ENCODE data around the gene TENM4. TPM values are rescaled to one million over a fixed set of nuclear protein-coding genes. Genes with fewer than 3 reads are reported as not detected.

TENM4 gene
- total RNA-seq, 2 experiments from 2014 or later: not detected

GRCh38 chr11:79397252-79397651 lies 43.6 kb downstream of the TENM4 start:
- no peak for DNase-seq
- no peaks in the 10 kb centered on the region for H3K36me3 Mint-ChIP-seq
- H3K4me3 Mint-ChIP-seq: no peak overlapping the region
- H3K9me3 Mint-ChIP-seq: no peaks in the 10 kb centered on the region
- H3K27ac Mint-ChIP-seq: no peak overlapping the region
- H3K4me1 Mint-ChIP-seq: no peaks in the 10 kb centered on the region
- peaks cover 5% of the 10 kb centered on the region for H3K27me3 Mint-ChIP-seq

GRCh38 chr11:79396674-79397073 lies 44.2 kb downstream of the TENM4 start:
- no peak overlapping the region for H3K4me3 Mint-ChIP-seq
- H3K27ac Mint-ChIP-seq: no peak overlapping the region
- peaks cover 5% of the 10 kb centered on the region for H3K27me3 Mint-ChIP-seq
- DNase-seq: no peak
- H3K36me3 Mint-ChIP-seq: no peaks in the 10 kb centered on the region
- no peaks in the 10 kb centered on the region for H3K9me3 Mint-ChIP-seq
- no peaks in the 10 kb centered on the region for H3K4me1 Mint-ChIP-seq

- H3K27ac Mint-ChIP-seq: no peak overlapping the region
- DNase-seq: no peak
- no peaks in the 10 kb centered on the region for H3K9me3 Mint-ChIP-seq
- no peaks in the 10 kb centered on the region for H3K36me3 Mint-ChIP-seq
- no peaks in the 10 kb centered on the region for H3K4me1 Mint-ChIP-seq
- peaks cover 1% of the 10 kb centered on the region for H3K27me3 Mint-ChIP-seq
- no peak overlapping the region for H3K4me3 Mint-ChIP-seq
These were observed 44.8 kb downstream of the TENM4 start for GRCh38 chr11:79396001-79396400.

- Mint-ChIP-seq H3K27ac (no peak overlapping the region), H3K27me3 (peaks cover 3% of the 10 kb centered on the region), H3K4me1 (no peaks in the 10 kb centered on the region), H3K9me3 (peaks cover 2% of the 10 kb centered on the region), H3K36me3 (no peaks in the 10 kb centered on the region), H3K4me3 (no peak overlapping the region)
- DNase-seq: no peak
These were observed 47.3 kb downstream of the TENM4 start for GRCh38 chr11:79393362-79394043.

- no peaks in the 10 kb centered on the region for H3K36me3 Mint-ChIP-seq
These were observed 48.7 kb downstream of the TENM4 start for GRCh38 chr11:79392161-79392560.

GRCh38 chr11:79390923-79391322 lies 49.9 kb downstream of the TENM4 start:
- H3K27ac Mint-ChIP-seq: no peak overlapping the region
- H3K4me1 Mint-ChIP-seq: no peaks in the 10 kb centered on the region
- no peaks in the 10 kb centered on the region for H3K36me3 Mint-ChIP-seq
- no peak overlapping the region for H3K4me3 Mint-ChIP-seq
- H3K9me3 Mint-ChIP-seq: peaks cover 2% of the 10 kb centered on the region
- peaks cover 4% of the 10 kb centered on the region for H3K27me3 Mint-ChIP-seq
- no peak for DNase-seq

More at GRCh38 chr11:79392161-79392560, 48.7 kb downstream of the TENM4 start:
- Mint-ChIP-seq H3K27me3 (peaks cover 4% of the 10 kb centered on the region), H3K9me3 (peaks cover 2% of the 10 kb centered on the region), H3K4me3 (no peak overlapping the region), H3K27ac (no peak overlapping the region), H3K4me1 (no peaks in the 10 kb centered on the region)
- DNase-seq: no peak

GRCh38 chr11:79390477-79390876 lies 50.4 kb downstream of the TENM4 start:
- H3K27me3 Mint-ChIP-seq: peaks cover 4% of the 10 kb centered on the region
- peaks cover 2% of the 10 kb centered on the region for H3K9me3 Mint-ChIP-seq
- H3K27ac Mint-ChIP-seq: no peak overlapping the region
- H3K36me3 Mint-ChIP-seq: no peaks in the 10 kb centered on the region
- no peak overlapping the region for H3K4me3 Mint-ChIP-seq
- no peak for DNase-seq
- H3K4me1 Mint-ChIP-seq: no peaks in the 10 kb centered on the region

GRCh38 chr11:79388201-79388600 lies 52.6 kb downstream of the TENM4 start:
- Mint-ChIP-seq H3K36me3 (no peaks in the 10 kb centered on the region), H3K4me3 (no peak overlapping the region), H3K27ac (no peak overlapping the region), H3K27me3 (peaks cover 4% of the 10 kb centered on the region), H3K9me3 (peaks cover 2% of the 10 kb centered on the region), H3K4me1 (no peaks in the 10 kb centered on the region)
- no peak for DNase-seq

- H3K9me3 Mint-ChIP-seq: no peaks in the 10 kb centered on the region
- no peak for DNase-seq
- no peaks in the 10 kb centered on the region for H3K4me1 Mint-ChIP-seq
- H3K4me3 Mint-ChIP-seq: no peak overlapping the region
- no peak overlapping the region for H3K27ac Mint-ChIP-seq
- peaks cover 4% of the 10 kb centered on the region for H3K27me3 Mint-ChIP-seq
- no peaks in the 10 kb centered on the region for H3K36me3 Mint-ChIP-seq
These were observed 57.0 kb downstream of the TENM4 start for GRCh38 chr11:79383874-79384273.

GRCh38 chr11:79382301-79383050 lies 58.4 kb downstream of the TENM4 start:
- Mint-ChIP-seq H3K36me3 (no peaks in the 10 kb centered on the region), H3K4me3 (no peak overlapping the region), H3K27ac (no peak overlapping the region), H3K9me3 (no peaks in the 10 kb centered on the region), H3K4me1 (no peaks in the 10 kb centered on the region), H3K27me3 (no peaks in the 10 kb centered on the region)
- no peak for DNase-seq

GRCh38 chr11:79381036-79381435 lies 59.8 kb downstream of the TENM4 start:
- Mint-ChIP-seq H3K36me3 (no peaks in the 10 kb centered on the region), H3K27me3 (no peaks in the 10 kb centered on the region), H3K4me3 (no peak overlapping the region), H3K27ac (no peak overlapping the region), H3K9me3 (no peaks in the 10 kb centered on the region), H3K4me1 (no peaks in the 10 kb centered on the region)
- DNase-seq: no peak

- Mint-ChIP-seq H3K4me3 (no peak overlapping the region), H3K27ac (no peak overlapping the region), H3K27me3 (no peaks in the 10 kb centered on the region), H3K4me1 (no peaks in the 10 kb centered on the region), H3K36me3 (no peaks in the 10 kb centered on the region), H3K9me3 (no peaks in the 10 kb centered on the region)
- no peak for DNase-seq
These were observed 63.4 kb downstream of the TENM4 start for GRCh38 chr11:79377406-79377805.

GRCh38 chr11:79375818-79376550 lies 64.8 kb downstream of the TENM4 start:
- H3K36me3 Mint-ChIP-seq: no peaks in the 10 kb centered on the region

GRCh38 chr11:79374727-79375126 lies 66.1 kb downstream of the TENM4 start:
- peaks cover 7% of the 10 kb centered on the region for H3K27me3 Mint-ChIP-seq
- H3K4me3 Mint-ChIP-seq: no peak overlapping the region
- no peak for DNase-seq
- no peaks in the 10 kb centered on the region for H3K4me1 Mint-ChIP-seq
- no peak overlapping the region for H3K27ac Mint-ChIP-seq
- no peaks in the 10 kb centered on the region for H3K36me3 Mint-ChIP-seq
- H3K9me3 Mint-ChIP-seq: no peaks in the 10 kb centered on the region

More at GRCh38 chr11:79375818-79376550, 64.8 kb downstream of the TENM4 start:
- Mint-ChIP-seq H3K27me3 (no peaks in the 10 kb centered on the region), H3K9me3 (no peaks in the 10 kb centered on the region), H3K27ac (no peak overlapping the region), H3K4me3 (no peak overlapping the region), H3K4me1 (no peaks in the 10 kb centered on the region)
- DNase-seq: no peak

- H3K9me3 Mint-ChIP-seq: no peaks in the 10 kb centered on the region
- no peak overlapping the region for H3K4me3 Mint-ChIP-seq
- no peak for DNase-seq
- H3K27ac Mint-ChIP-seq: no peak overlapping the region
- H3K27me3 Mint-ChIP-seq: peaks cover 7% of the 10 kb centered on the region
- H3K4me1 Mint-ChIP-seq: no peaks in the 10 kb centered on the region
- H3K36me3 Mint-ChIP-seq: no peaks in the 10 kb centered on the region
These were observed 69.1 kb downstream of the TENM4 start for GRCh38 chr11:79371724-79372123.

Measured in activated naive CD8-positive, alpha-beta T cell treated with anti-CD3 and anti-CD28 coated beads for 36 hours (primary cell).